Germinal center (tissue), 1 donor: ENCODE data around the gene ART3.
"Not testable (repeated sequence)": the region's sequence is repeated elsewhere in the genome, so short reads cannot be mapped to it uniquely, and the experiment has no call there.

Experiments used
- DNase-seq: peaks from one replicate; pipeline ENCODE4 v3.0.0; 2012; ENCODE audit warnings: mixed read lengths, low spot score

The ART3 gene

GRCh38 chr4:76074468-76074867, at the start of gene ART3:
Gene ART3, plus strand, starts transcription at chr4:76074709. Its CDS starts 1,181 bp downstream, at chr4:76075890.
- no peak for DNase-seq

- DNase-seq = no peak
These were observed 46.2 kb upstream of the ART3 start for GRCh38 chr4:76028350-76028765.

- DNase-seq = no peak
These were observed 45.2 kb upstream of the ART3 start for GRCh38 chr4:76029300-76029699.

- peak; percentile 29 for DNase-seq
These were observed 39.4 kb upstream of the ART3 start for GRCh38 chr4:76035141-76035540.

GRCh38 chr4:76035799-76036380, 38.6 kb upstream of the ART3 start, which contains the start of gene CXCL11:
Gene CXCL11, minus strand, starts transcription at chr4:76036070. Its CDS starts 83 bp downstream, at chr4:76035987.
- DNase-seq = no peak

GRCh38 chr4:76036855-76037254, 37.7 kb upstream of the ART3 start:
- no peak for DNase-seq

- not testable (repeated sequence) for DNase-seq
These were observed 32.1 kb upstream of the ART3 start for GRCh38 chr4:76042241-76042998.

- DNase-seq = not testable (repeated sequence)
These were observed 31.2 kb upstream of the ART3 start for GRCh38 chr4:76043306-76043705.

GRCh38 chr4:76044686-76045085, 29.8 kb upstream of the ART3 start:
- not testable (repeated sequence) for DNase-seq

GRCh38 chr4:76049860-76050416, 24.6 kb upstream of the ART3 start:
- not testable (repeated sequence) for DNase-seq

GRCh38 chr4:76050560-76051050, 23.9 kb upstream of the ART3 start:
- not testable (repeated sequence) for DNase-seq

- no peak for DNase-seq
These were observed 20.8 kb upstream of the ART3 start for GRCh38 chr4:76053730-76054129.

- DNase-seq = peak; percentile 64
These were observed 19.5 kb upstream of the ART3 start for GRCh38 chr4:76055016-76055415.

- no peak for DNase-seq
These were observed 19.1 kb upstream of the ART3 start for GRCh38 chr4:76055421-76055820.

GRCh38 chr4:76058302-76058701, 16.2 kb upstream of the ART3 start:
- DNase-seq = no peak

- DNase-seq = no peak
These were observed 15.6 kb upstream of the ART3 start for GRCh38 chr4:76058888-76059426.

- DNase-seq = no peak
These were observed 14.8 kb upstream of the ART3 start for GRCh38 chr4:76059750-76060149.

GRCh38 chr4:76060506-76060905, 14.0 kb upstream of the ART3 start:
- DNase-seq = no peak

- DNase-seq = no peak
These were observed 13.1 kb upstream of the ART3 start for GRCh38 chr4:76061421-76061820.

GRCh38 chr4:76061982-76062381, 12.5 kb upstream of the ART3 start:
- DNase-seq = peak; percentile 29

GRCh38 chr4:76066546-76066945, 8.0 kb upstream of the ART3 start:
- DNase-seq = no peak

- DNase-seq = peak; percentile 64
These were observed 6.7 kb upstream of the ART3 start for GRCh38 chr4:76067652-76068286.
